Stimulated activated CD8-positive, alpha-beta memory T cell treated with anti-CD3 and anti-CD28 coated beads, Interleukin-15, amount 100 ng/mL, for 24 hours (primary cell): ENCODE data around the gene STAT3.
"Not testable (repeated sequence)": the region's sequence is repeated elsewhere in the genome, so short reads cannot be mapped to it uniquely, and the experiment has no call there.

Experiments
- DNase-seq: peaks from one replicate; pipeline ENCODE4 v3.0.0-alpha.2; 2020; ENCODE audit warnings: low read depth

The STAT3 gene

GRCh38 chr17:42276609-42277341 lies 111.5 kb downstream of the STAT3 start:
- DNase-seq: no peak

- peak; percentile 46 for DNase-seq
Observed at GRCh38 chr17:42276359-42276608, 112.0 kb downstream of the STAT3 start, which contains the start of gene STAT5B. Gene STAT5B, minus strand, starts transcription at chr17:42276391. Its CDS starts 44,264 bp downstream, at chr17:42232127.

- DNase-seq: no peak
Observed at GRCh38 chr17:42275527-42276358, 112.5 kb downstream of the STAT3 start.

- DNase-seq: no peak
Observed at GRCh38 chr17:42274812-42275526, 113.3 kb downstream of the STAT3 start.

- no peak for DNase-seq
Observed at GRCh38 chr17:42274253-42274542, 114.0 kb downstream of the STAT3 start.

GRCh38 chr17:42273474-42274252 lies 114.6 kb downstream of the STAT3 start:
- no peak for DNase-seq

- DNase-seq: no peak
Observed at GRCh38 chr17:42272162-42272907, 115.9 kb downstream of the STAT3 start.

GRCh38 chr17:42271779-42272035 lies 116.5 kb downstream of the STAT3 start:
- DNase-seq: no peak

GRCh38 chr17:42271006-42271778 lies 117.0 kb downstream of the STAT3 start:
- DNase-seq: no peak

- no peak for DNase-seq
Observed at GRCh38 chr17:42270596-42270995, 117.6 kb downstream of the STAT3 start.

- no peak for DNase-seq
Observed at GRCh38 chr17:42270170-42270535, 118.1 kb downstream of the STAT3 start.

GRCh38 chr17:42268236-42268635 lies 120.0 kb downstream of the STAT3 start:
- DNase-seq: no peak

GRCh38 chr17:42266918-42267766 lies 121.1 kb downstream of the STAT3 start:
- no peak for DNase-seq

GRCh38 chr17:42266462-42266861 lies 121.8 kb downstream of the STAT3 start:
- DNase-seq: no peak

GRCh38 chr17:42264366-42264765 lies 123.9 kb downstream of the STAT3 start:
- not testable (repeated sequence) for DNase-seq
